Ovary (tissue), 3 donors: Measurements from ENCODE around the gene SUSD6.
"Not testable (repeated sequence)": the region's sequence is repeated elsewhere in the genome, so short reads cannot be mapped to it uniquely, and the experiment has no call there.

ENCODE experiments used
- CTCF ChIP-seq, 3 donors: fragments of 450-650 bp in 2 of 3; fragments of 200-600 bp in 1 of 3; IDR thresholded peaks; one replicate each; pipeline versions ENCODE4 v1.5.1 to v1.8.0; 2016 to 2022; ENCODE audit warnings: antibody characterized with exemption in 3 of 3, mild to moderate bottlenecking in 1 of 3
- EP300 ChIP-seq: sonication (generic); formaldehyde crosslinking; IDR thresholded peaks from one replicate; pipeline ENCODE4 v1.6.1; 2017; ENCODE audit warnings: antibody characterized with exemption
- POLR2A ChIP-seq: fragments of 450-650 bp; IDR thresholded peaks from one replicate; pipeline ENCODE4 v1.6.1; 2017; ENCODE audit warnings: antibody characterized with exemption, mild to moderate bottlenecking, moderate library complexity
- donor health status: DM: no; HTN: no; CAD: no.

- TF ChIP-seq CTCF (IDR thresholded peaks at IDR 0.05); POLR2A; EP300: not testable (repeated sequence)
These were observed 125.0 kb downstream of the SUSD6 start for GRCh38 chr14:69736405-69736804.
